Chondrocyte (in vitro differentiated cells): ENCODE measurements around the gene RRH. TPM values are rescaled to one million over a fixed set of nuclear protein-coding genes. Genes with fewer than 3 reads are reported as not detected.

ENCODE experiments used
- DNase-seq: peaks from one replicate; pipeline ENCODE4 v3.0.0; 2021; ENCODE audit warnings: mixed read lengths, low spot score
- H3K27ac Mint-ChIP-seq: one replicate; pipeline ENCODE4 v1.8.0; 2021; ENCODE audit warnings: mild to moderate bottlenecking, moderate library complexity, mixed read lengths; ENCODE audit not compliant: unreplicated experiment
- H3K27me3 Mint-ChIP-seq: 2 replicates; pipeline ENCODE4 v1.8.0; 2021; ENCODE audit warnings: low read depth, mixed read lengths
- H3K36me3 Mint-ChIP-seq: 2 replicates; pipeline ENCODE4 v1.8.0; 2021; ENCODE audit warnings: low read depth, mixed read lengths
- H3K4me1 Mint-ChIP-seq: 2 replicates; pipeline ENCODE4 v1.8.0; 2021; ENCODE audit warnings: low read depth, mild to moderate bottlenecking, mixed read lengths
- H3K4me3 Mint-ChIP-seq: one replicate; pipeline ENCODE4 v1.8.0; 2021; ENCODE audit warnings: mild to moderate bottlenecking, moderate library complexity, mixed read lengths; ENCODE audit not compliant: unreplicated experiment
- H3K9me3 Mint-ChIP-seq: 2 replicates; pipeline ENCODE4 v1.8.0; 2021; ENCODE audit warnings: low read depth, mixed read lengths
- total RNA-seq: library from RNA; stranded (reverse); gene quantifications from 3 replicates; pipeline ENCODE4 v1.2.1, GENCODE V29; 2021
- TF ChIP-seq, protein P1 (sequence below): fragments of 200-600 bp; sonication (generic); IDR thresholded peaks from 2 replicates; pipeline ENCODE4 v1.5.0; 2021; ENCODE audit warnings: antibody characterized with exemption, mild to moderate bottlenecking, moderate library complexity

Gene RRH
- total RNA-seq, 1 donor from 2014 or later, result not detected

DNA sequence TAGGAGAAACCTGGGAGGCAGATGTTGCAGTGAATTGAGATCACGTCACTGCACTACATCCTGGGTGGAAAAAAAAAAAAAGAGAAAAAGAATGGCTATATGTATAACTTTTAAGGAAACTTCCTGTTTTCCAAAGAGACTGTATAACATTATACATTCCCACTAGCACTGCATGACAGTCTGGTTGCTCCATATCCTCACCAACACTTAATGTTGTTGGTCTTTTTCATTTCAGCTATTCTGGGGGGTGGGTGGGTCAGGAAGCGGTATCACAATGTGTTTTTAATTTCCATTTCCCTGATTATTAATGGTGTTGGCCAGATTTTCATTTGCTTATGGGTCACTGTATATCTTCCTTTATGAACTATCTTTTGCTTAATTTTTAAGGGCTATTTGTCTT is 33.5 kb downstream of the RRH start:
- TF ChIP-seq, protein P1, sequence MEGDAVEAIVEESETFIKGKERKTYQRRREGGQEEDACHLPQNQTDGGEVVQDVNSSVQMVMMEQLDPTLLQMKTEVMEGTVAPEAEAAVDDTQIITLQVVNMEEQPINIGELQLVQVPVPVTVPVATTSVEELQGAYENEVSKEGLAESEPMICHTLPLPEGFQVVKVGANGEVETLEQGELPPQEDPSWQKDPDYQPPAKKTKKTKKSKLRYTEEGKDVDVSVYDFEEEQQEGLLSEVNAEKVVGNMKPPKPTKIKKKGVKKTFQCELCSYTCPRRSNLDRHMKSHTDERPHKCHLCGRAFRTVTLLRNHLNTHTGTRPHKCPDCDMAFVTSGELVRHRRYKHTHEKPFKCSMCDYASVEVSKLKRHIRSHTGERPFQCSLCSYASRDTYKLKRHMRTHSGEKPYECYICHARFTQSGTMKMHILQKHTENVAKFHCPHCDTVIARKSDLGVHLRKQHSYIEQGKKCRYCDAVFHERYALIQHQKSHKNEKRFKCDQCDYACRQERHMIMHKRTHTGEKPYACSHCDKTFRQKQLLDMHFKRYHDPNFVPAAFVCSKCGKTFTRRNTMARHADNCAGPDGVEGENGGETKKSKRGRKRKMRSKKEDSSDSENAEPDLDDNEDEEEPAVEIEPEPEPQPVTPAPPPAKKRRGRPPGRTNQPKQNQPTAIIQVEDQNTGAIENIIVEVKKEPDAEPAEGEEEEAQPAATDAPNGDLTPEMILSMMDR, result no peak
- Mint-ChIP-seq H3K4me1 (no peaks in the 10 kb centered on the region), H3K9me3 (peaks cover 28% of the 10 kb centered on the region), H3K4me3 (no peak overlapping the region), H3K27me3 (no peaks in the 10 kb centered on the region), H3K27ac (no peak overlapping the region), H3K36me3 (peaks cover 7% of the 10 kb centered on the region)
- DNase-seq, result no peak

DNA sequence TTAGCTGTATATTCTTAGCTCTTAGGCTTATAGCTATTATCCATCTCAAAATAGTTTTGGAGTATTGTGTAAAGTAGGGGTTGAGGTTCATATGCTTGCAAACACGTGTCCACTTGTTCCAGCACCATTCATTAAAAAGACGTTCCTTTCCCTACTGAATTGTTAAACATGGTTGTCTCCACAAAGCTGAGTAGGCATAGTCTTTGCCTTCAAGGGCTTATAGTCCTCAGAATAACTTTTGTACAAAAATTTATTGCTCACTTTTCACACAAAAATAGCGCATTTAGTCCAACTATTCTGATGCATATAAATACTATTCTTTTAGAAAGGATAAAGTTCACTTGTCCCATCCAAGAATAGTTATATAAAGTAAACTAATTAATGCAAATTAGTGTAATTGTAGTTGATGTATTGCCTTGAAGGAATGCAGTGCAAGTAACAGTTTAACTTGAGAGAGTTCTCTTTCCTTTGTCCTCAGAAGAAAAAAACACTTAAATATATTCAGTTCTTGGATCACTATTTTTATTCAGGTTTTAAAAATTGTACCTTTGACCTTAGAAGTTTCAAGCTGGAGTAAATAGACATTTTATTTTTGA is 34.2 kb downstream of the RRH start:
- H3K27ac Mint-ChIP-seq, result no peak overlapping the region
- TF ChIP-seq, protein P1, result no peak
- DNase-seq, result no peak
- H3K4me1 Mint-ChIP-seq, result no peaks in the 10 kb centered on the region
- no peak overlapping the region for H3K4me3 Mint-ChIP-seq
- H3K9me3 Mint-ChIP-seq, result peaks cover 28% of the 10 kb centered on the region
- H3K36me3 Mint-ChIP-seq, result peaks cover 7% of the 10 kb centered on the region
- no peaks in the 10 kb centered on the region for H3K27me3 Mint-ChIP-seq

DNA sequence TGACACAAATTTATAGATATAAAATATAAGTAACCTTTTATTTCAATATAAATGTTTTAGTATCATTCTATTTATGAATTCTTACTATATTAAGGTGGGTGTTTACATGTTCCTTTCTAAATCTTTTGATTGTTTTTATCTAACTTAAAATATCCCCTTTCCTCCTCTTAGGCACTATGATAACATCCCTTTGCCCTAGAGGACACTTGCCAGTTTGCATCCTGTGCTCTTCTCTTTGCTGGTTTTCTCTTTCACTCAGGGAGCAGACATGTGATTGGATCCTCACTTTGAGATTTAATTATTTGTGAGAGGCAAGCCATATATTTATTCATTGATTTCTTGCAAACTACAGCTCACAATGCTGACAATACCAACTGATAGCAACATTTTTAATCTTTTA is 36.4 kb downstream of the RRH start:
- H3K4me1 Mint-ChIP-seq, result no peaks in the 10 kb centered on the region
- H3K4me3 Mint-ChIP-seq, result no peak overlapping the region
- TF ChIP-seq, protein P1, result no peak
- H3K27ac Mint-ChIP-seq, result no peak overlapping the region
- H3K36me3 Mint-ChIP-seq, result peaks cover 4% of the 10 kb centered on the region
- H3K9me3 Mint-ChIP-seq, result peaks cover 17% of the 10 kb centered on the region
- no peak for DNase-seq
- no peaks in the 10 kb centered on the region for H3K27me3 Mint-ChIP-seq

DNA sequence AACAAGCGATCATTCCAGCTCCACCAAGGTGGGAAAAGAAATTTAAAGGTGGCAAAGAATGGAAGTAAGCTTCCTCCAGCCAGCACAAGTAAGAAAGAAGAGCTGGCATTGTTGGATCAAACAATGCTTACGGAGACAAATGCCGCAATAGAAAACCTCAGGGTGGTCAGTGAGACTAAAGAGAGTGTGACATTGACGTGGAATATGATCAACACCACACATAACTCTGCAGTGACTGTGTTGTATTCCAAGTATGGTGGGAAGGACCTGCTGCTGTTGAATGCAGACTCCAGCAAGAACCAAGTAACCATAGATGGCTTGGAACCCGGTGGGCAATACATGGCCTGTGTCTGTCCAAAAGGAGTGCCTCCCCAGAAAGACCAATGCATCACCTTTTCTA is 42.3 kb downstream of the RRH start:
- Mint-ChIP-seq H3K36me3 (peaks cover 6% of the 10 kb centered on the region), H3K4me1 (peaks cover 5% of the 10 kb centered on the region), H3K4me3 (no peak overlapping the region), H3K27me3 (no peaks in the 10 kb centered on the region), H3K27ac (no peak overlapping the region), H3K9me3 (no peaks in the 10 kb centered on the region)
- no peak for DNase-seq
- TF ChIP-seq, protein P1, result no peak

DNA sequence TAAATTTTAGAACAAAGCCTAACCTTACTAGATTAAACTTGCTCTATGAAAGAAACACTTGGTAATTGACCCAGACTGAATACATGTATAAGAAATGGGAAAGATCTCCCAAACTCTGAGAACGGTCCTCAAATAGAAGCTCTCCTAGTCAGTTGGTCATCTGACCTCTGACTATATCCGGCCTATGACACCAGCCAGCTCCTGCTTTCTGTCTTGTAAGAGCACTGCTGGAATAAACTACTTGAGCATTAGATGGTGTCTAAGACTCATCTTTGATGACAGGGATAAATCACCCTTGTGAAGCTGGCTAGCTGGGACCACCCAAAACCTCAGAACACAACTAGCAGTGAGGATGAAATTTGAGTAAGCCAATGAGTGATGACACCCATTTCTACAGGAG is 44.3 kb downstream of the RRH start:
- TF ChIP-seq, protein P1, result no peak
- Mint-ChIP-seq H3K4me1 (peaks cover 5% of the 10 kb centered on the region), H3K9me3 (no peaks in the 10 kb centered on the region)

More for the DNA sequence above, 44.3 kb downstream of the RRH start:
- H3K27me3 Mint-ChIP-seq, result no peaks in the 10 kb centered on the region
- H3K4me3 Mint-ChIP-seq, result no peak overlapping the region
- H3K27ac Mint-ChIP-seq, result no peak overlapping the region
- DNase-seq, result no peak
- peaks cover 6% of the 10 kb centered on the region for H3K36me3 Mint-ChIP-seq
